SIG-M5 treated with dmso at 0.1 percent for 504 hours (cell line): ENCODE results near the gene TFAP2E.

ENCODE experiments used
- DNase-seq: peaks from one replicate; lab custom pipeline; 2025; ENCODE audit not compliant: unreplicated experiment; lab: John Stamatoyannopoulos, UW

The TFAP2E gene

DNA sequence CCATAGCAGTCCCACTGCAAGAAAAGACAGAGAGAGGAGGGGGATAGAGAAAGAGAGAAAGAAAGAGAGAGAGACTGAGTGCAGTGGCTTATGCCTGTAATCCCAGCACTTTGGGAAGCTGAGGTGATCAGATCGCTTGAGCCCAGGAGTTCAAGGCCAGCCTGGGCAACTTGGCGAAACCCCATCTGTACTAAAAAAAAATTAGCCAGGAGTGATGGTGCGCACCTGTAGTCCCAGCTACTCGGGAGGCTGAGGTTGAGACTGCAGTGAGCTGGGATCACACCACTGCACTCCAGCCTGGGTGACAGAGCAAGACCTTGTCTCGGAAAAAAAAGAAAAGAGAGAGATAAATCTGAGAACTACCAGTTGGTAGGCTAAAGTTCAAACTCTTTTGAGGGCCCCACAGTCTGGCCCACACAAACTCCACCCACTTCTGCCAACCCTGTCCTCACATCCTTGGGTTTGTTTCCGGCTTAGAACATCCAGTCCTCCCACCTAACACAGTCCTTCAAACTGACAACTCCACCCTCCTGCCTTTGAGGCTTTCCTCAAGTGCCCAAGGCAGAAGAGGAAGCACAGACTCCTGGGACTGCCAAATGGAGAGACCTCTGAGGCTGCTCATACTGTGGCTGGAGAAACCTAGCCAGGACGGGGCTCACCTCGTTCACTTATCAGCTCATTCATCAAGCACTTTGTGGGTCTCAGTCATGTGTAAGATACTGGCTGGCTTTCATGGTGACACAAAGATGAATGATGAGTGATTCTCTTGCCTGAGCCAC lies 20.1 kb downstream of the TFAP2E start:
- no peak for DNase-seq

GRCh38 chr1:35594005-35594760 lies 21.1 kb downstream of the TFAP2E start:
- no peak for DNase-seq

- DNase-seq, result no peak
Observed at GRCh38 chr1:35595684-35596083, 22.6 kb downstream of the TFAP2E start.

DNA sequence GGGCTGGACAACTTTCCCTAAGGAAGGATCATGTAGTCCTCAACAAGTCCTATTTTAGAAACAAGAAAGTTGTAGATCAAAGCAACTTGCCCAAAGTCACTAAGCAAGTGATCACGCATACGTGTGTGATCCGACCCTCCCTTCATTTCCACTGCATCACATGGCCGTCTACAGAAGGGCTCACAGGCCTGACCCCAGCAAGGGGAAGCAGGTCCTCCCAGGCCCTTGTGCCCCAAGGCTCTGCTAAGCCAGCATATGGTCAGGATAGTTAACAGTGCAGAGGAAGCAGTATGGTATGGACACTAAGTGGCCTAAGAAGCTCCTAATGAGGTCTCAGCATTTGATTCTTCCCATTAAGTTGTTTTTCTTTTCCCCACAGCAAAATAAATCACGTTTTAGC lies 24.8 kb downstream of the TFAP2E start:
- DNase-seq, result no peak

- DNase-seq, result no peak
Observed at GRCh38 chr1:35598895-35599294, 25.8 kb downstream of the TFAP2E start.

DNA sequence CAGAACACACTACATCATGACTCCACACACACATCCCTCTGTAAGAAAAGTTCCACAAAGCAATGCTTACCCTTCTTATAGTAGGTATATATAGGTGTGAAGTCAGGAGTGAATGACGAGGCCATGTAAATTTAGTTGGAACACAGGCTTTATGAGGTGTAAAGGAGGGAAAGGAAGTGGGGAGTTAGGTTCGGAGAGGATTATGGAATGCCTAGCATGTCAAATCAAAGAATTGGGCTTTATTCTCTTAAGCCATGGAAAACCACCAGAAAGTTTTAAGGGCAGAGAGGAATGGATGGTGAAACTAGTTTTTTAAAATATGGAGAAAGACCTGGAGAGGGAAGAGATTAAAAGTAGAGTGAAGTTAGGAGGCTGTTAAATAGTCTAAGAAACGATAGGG lies 26.3 kb downstream of the TFAP2E start:
- DNase-seq, result no peak

DNA sequence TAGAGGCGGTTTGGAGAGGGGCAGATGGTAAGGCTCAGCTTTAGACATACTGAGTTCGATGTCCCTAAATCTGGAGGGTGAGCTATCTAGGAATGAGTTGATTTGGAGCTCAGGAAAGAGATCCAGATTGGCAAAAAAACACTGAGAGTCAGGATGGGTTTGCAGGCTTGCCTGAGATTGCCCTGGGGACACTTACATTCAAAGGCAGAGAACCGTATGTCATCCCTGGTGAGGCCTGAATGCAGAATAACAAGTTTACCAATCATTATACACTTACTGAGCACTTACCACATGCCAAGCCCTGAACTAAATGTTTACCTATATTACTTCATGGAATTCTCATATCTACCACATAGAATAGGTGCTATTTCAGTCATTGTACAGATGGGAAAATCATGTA lies 27.5 kb downstream of the TFAP2E start:
- DNase-seq, result no peak

- DNase-seq, result no peak
Observed at GRCh38 chr1:35603468-35603867, 30.4 kb downstream of the TFAP2E start.

DNA sequence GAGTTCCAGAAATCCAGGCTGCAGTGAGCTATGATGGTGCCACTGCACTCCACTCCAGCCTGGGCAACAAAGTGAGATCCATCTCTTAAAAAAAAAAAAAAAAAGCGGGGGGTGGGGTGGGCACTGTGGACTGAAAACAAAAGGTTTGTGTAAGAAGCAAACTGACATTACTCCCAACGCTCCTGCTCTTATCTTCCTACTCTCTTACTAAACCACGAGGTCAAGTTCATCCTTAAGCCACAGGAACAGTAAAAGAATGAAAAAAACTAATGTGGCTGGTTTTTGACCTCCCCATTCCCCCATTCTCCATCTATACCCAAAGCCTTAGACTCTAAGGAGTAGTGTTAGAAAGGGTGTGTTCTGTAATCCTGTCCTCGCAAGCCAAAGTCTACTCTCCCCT lies 30.8 kb downstream of the TFAP2E start:
- no peak for DNase-seq

DNA sequence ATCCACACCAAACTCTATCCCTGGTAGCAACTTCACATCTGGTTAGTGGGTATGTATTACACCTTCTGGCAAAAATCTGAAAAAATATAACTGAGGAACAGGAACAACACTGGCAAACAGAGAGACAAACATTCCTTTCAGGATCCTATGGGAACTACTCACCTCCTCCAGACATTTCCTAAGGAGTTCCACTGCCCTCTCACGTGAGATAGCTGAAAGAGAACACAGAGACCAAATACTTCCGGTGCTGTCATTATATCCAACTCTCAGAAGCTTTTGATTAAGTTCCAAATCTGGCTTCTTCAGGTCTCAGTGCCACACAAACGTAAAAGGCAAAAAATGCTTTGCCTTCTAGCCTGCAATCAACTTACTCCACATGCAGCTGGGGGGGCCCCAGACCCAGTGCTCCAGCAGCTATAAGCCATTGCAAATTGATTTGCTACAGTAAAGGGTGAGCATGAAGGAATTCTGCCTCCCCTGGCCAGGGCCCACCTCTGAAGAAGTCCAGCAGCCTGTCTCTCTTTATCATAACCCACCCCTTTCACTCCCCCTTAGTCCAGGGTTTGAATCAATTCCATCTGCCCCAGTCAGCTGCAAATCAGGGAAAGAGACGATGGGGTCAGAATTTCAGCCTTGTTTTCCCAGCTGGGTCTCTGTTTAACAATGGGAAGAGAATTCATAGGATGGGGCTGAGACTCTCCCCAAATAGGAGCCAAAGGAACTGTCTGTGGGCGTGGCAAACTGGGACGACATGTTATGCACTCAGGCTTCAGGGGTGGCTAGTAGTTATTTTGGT lies 32.2 kb downstream of the TFAP2E start:
- DNase-seq, result no peak

DNA sequence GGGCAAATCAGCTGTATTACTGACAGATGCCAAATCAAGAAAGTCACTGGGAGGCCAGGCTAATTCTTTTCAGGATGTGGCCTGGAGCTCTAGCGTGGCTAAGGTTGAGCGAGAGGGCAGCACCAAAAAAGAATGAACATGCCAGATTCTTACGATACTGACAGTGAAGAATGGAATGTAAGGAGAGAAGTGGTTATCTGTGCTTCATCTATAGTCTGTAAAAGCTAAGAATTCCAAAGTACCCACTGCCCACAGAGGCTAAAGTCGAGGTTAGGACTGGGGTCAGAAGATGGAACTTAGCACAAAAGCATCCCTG lies 32.7 kb downstream of the TFAP2E start:
- DNase-seq, result no peak

DNA sequence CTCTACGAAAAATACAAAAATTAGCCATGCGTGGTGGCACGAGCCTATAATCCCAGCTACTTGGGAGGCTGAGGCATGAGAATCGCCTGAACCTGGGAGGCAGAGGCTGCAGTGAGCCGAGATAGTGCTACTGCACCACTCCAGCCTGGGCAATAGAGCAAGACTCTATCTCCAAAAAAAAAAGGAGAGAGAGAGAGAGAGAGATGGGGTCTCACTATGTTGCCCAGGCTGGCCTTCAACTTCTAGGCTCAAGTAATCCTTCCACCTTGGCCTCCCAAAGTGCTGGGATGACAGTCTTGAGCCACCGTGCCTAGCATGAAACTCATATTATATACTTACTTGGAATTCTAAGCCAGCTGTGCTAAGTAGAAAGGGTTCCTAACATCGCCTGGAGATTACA lies 38.5 kb downstream of the TFAP2E start:
- DNase-seq, result no peak

GRCh38 chr1:35615440-35615839 lies 42.3 kb downstream of the TFAP2E start:
- DNase-seq, result no peak

DNA sequence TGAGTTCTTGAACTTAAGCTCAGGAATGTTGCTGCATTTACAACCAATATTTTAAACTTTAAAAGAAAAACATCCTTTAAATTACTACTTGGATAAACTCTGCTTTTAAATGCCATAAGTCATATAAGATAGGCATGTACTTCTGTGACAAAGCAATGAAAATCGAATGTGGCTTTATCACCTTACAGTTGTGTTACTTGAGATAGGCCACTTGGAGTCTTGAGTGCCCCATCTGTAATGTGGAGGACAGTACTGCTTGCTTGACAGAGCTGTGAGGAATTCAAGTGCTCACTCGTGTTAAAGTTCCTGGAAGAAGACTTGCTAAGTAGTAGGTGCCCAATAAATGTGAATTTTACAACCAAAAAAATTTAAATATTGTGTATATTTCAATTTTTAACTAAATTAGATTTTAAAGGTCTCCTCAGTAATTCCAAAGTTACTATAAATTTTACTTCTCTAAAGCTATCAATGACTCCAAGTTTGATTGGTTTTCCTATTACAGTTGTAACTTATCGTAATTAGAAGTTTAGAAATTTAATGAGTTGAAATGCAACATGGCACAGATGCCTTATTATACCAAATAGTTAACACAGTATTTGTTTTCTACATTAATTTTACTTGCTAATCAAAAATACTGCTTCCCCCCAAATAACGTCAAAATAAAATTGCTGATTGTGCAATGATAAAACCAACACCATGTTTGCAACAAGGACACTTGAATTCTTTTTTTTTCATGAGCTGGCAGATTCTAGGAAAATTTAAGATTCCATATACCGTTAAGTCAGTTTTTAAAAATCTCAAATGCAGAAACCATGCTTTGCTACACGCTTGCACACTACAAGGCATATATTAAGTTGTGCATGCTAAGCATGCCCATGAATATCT lies 46.4 kb downstream of the TFAP2E start:
- DNase-seq, result no peak

DNA sequence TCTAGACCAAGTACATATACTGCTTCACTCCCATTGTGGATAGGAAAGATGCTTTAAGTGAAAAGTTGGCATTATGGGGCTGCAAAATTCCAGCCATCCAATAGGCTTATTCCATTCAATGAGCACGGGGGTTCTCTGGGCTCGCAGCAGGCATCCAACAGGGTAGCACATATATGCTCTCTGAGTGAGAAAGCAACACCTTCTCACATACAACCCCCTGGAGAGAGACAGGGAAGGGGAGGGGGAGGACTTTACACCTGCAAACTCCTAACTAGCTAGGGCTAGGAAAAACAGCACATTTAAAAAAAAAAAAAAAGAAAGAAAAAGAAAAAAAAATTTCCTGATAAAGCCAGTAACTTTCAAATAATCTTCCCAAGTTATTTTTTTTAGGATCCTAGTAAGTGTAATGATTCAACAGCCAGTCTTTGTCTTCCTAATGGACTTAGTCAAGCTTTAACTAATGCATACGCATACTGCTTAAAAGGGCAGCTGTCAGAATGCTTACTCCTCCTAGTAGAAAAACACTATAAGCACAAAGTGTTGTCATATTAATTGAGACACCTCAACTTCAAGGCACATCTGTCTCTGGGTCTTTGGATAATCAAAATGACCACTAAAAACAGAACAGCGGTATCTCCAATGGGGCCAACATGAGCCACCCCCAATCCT lies 49.5 kb downstream of the TFAP2E start:
- DNase-seq, result no peak

DNA sequence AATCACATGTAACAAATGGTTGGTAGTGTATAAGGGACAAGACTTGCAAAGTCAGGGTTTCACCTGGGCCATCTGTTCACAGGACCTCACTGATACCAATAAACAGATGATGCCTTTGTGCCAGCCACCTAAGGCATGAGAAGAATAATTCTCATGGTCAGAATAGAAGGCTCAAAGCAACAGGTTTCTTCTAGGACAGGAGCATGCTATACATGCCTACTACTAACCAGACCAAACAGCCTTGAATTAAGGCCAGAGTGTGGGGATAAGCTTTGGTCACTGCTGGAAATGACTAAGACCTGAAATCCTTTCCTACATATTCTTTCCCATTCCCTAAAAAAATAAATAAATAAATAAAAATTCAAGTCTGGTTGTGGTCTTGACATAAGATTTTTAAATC lies 50.7 kb downstream of the TFAP2E start:
- DNase-seq, result no peak

DNA sequence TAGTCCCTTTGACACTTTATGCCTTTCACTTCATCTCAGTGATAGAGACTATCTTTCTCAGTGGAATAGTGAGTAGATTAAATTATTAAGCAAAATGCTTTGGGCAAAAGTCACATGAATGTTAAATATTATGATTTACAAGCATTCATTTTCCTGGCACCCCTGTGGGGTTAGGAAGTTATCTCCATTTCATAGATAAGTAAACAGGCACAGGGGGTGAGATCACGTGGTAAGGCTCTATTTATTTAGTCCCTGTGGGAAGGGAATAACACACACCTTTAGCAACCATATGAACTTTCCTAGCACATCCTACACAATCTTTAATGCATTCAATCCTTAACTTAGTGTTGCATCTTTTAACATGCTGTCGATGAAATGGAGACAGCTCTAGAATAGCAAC lies 55.9 kb downstream of the TFAP2E start:
- no peak for DNase-seq

GRCh38 chr1:35631396-35631795 lies 58.3 kb downstream of the TFAP2E start:
- DNase-seq, result no peak

- DNase-seq, result no peak
Observed at GRCh38 chr1:35633547-35633946, 60.4 kb downstream of the TFAP2E start.

DNA sequence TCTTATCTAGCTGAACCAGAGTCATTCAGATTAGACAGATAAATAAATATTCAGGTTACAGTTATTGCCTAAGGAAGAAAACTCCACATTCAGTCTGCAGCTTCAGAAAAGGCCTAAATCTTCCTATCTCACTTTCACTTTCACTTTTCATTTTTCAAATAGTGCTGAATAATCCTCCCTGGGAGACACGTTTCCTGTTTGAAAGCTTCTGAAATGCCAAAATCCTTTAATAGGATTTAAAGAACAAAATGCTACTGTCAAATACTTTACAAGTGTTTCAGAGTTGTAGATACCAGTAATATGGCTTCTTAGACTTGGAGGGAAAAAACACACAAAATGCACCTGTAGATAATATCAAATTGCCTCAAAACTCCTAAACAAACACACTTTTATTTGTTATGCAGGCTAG lies 64.3 kb downstream of the TFAP2E start:
- DNase-seq, result peak; percentile 72
